H1 (cell line): ENCODE data around the gene CPD.

ENCODE experiments used
- ASH2L ChIP-seq: fragments of 200-600, 300-600 bp; sonication (generic); IDR thresholded peaks from one replicate; pipeline ENCODE4 v1.7.1; 2017; ENCODE audit warnings: low read length
- BACH1 ChIP-seq: IDR thresholded peaks from 2 replicates; pipeline ENCODE4 v1.6.1; 2012; ENCODE audit warnings: low read length, improper control_type of control experiment
- CBX8 ChIP-seq: fragments of 300-800, 300-1000 bp; sonication (generic); IDR thresholded peaks from 2 replicates; pipeline ENCODE4 v1.7.1; 2016; ENCODE audit warnings: low read depth, low read length, borderline replicate concordance
- CHD2 ChIP-seq: IDR thresholded peaks from 2 replicates; pipeline ENCODE4 v1.6.1; 2012; ENCODE audit warnings: low read length, improper control_type of control experiment
- EP300 ChIP-seq, 2 experiments: IDR thresholded peaks; 1 replicate in 1 of 2; 2 replicates in 1 of 2; pipeline ENCODE4 v1.6.1; 2011 to 2012; ENCODE audit warnings: low read depth in 2 of 2, low read length in 2 of 2, mild to moderate bottlenecking in 2 of 2, borderline replicate concordance in 1 of 2, inconsistent platforms in 1 of 2, moderate library complexity in 1 of 2
- EZH2 ChIP-seq: fragments of 200-600 bp; sonication (generic); IDR thresholded peaks from 2 replicates; pipeline ENCODE4 v1.7.1; 2012; ENCODE audit warnings: low read depth, mild to moderate bottlenecking, moderate library complexity, low read length, inconsistent platforms; ENCODE audit not compliant: severe bottlenecking
- JUN ChIP-seq: IDR thresholded peaks from 2 replicates; pipeline ENCODE4 v1.6.1; 2011; ENCODE audit warnings: low read depth, mild to moderate bottlenecking, improper control_type of control experiment, low read length
- TAF1 ChIP-seq: IDR thresholded peaks from 2 replicates; pipeline ENCODE4 v1.6.1; 2011; ENCODE audit warnings: mild to moderate bottlenecking, low read depth, low read length
- TF ChIP-seq, protein P1 (sequence below), 3 experiments: IDR thresholded peaks; 1 replicate in 2 of 3; 2 replicates in 1 of 3; pipeline versions ENCODE4 v1.5.1 to v1.6.1; 2011; ENCODE audit warnings: low read length in 3 of 3, mild to moderate bottlenecking in 3 of 3, inconsistent platforms in 2 of 3, low read depth in 1 of 3, moderate library complexity in 1 of 3; ENCODE audit not compliant: insufficient read depth in 1 of 3; ENCODE audit errors: control extremely low read depth in 1 of 3

DNA sequence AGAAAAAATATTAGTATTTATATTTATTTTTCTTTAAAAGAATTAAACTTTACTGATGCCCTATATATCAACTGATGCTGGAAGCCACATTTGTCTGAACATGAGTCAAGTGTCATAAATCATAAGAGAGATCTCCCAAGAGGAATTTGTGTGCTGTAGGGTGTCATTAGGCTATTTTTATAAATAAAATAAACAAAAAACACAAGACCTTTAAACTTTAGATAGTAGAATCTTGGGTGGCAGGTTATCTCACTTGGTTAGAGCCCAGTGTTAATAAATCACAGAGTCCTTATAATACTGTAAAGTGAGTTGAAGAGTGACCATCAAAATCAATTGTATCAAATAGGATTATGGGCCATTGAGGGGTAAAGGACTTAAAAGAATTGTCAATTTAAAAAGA is 21.3 kb upstream of the CPD start:
- TF ChIP-seq, protein P1, sequence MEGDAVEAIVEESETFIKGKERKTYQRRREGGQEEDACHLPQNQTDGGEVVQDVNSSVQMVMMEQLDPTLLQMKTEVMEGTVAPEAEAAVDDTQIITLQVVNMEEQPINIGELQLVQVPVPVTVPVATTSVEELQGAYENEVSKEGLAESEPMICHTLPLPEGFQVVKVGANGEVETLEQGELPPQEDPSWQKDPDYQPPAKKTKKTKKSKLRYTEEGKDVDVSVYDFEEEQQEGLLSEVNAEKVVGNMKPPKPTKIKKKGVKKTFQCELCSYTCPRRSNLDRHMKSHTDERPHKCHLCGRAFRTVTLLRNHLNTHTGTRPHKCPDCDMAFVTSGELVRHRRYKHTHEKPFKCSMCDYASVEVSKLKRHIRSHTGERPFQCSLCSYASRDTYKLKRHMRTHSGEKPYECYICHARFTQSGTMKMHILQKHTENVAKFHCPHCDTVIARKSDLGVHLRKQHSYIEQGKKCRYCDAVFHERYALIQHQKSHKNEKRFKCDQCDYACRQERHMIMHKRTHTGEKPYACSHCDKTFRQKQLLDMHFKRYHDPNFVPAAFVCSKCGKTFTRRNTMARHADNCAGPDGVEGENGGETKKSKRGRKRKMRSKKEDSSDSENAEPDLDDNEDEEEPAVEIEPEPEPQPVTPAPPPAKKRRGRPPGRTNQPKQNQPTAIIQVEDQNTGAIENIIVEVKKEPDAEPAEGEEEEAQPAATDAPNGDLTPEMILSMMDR (IDR thresholded peaks at IDR 0.05; ENCODE audit: control extremely low read depth in 1 of 3, insufficient read depth in 1 of 3, low read depth in 1 of 3, low read length in 3 of 3), result no peak
- TF ChIP-seq JUN, result no peak
- TF ChIP-seq BACH1, result no peak
- no peak for TF ChIP-seq EZH2
- no peak for TF ChIP-seq TAF1
- TF ChIP-seq CBX8, result no peak
- no peak for TF ChIP-seq EP300 (IDR thresholded peaks at IDR 0.05; ENCODE audit: borderline replicate concordance in 1 of 2, low read depth in 2 of 2, low read length in 2 of 2)
- no peak for TF ChIP-seq ASH2L
- TF ChIP-seq CHD2, result no peak
